Measurements from ENCODE around the gene SPRR1A.
"Not testable (repeated sequence)": the region's sequence is repeated elsewhere in the genome, so short reads cannot be mapped to it uniquely, and the experiment has no call there.

The SPRR1A gene

GRCh38 chr1:152976688-152977087 lies 7.2 kb upstream of the SPRR1A start:
- DNase-seq, result no peak

GRCh38 chr1:152977614-152978013 lies 6.3 kb upstream of the SPRR1A start:
- DNase-seq, result no peak

GRCh38 chr1:152980676-152981075 lies 3.2 kb upstream of the SPRR1A start:
- DNase-seq, result no peak

DNA sequence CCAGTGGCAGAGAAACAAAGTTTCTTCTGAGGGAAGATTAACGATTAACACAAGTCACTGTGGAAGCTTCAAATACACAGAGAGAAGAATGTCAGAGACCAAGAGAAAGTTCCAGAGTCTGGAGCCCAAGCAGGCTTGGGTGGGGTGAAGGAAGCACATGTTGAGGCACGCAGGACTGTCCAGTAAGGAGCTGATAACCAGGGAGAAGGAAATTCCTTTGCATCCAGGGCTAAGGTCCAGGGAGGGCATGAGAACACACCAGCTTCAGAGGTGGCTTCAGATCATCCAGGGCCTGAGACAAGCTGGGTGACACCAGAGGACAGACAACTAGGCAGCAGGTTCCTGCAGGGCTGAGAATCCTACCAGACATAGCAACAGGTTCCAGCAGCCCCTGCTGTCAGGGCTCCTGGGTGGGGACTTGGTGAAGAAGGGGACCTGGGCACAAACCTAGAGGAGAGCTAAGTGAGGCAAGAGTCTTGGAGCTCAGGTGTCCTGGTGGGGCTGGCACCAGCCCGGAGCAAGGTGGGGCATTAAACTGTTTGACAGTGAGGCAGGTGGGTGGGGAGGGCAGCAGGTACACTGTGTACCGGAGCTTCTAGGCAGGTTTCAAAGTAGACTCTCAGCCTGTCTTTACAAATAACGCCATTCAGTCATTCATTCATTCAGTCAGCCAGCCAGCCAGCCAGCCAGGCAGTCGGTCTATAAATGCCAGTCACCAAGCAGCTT lies 2.6 kb upstream of the SPRR1A start:
- no peak for DNase-seq

DNA sequence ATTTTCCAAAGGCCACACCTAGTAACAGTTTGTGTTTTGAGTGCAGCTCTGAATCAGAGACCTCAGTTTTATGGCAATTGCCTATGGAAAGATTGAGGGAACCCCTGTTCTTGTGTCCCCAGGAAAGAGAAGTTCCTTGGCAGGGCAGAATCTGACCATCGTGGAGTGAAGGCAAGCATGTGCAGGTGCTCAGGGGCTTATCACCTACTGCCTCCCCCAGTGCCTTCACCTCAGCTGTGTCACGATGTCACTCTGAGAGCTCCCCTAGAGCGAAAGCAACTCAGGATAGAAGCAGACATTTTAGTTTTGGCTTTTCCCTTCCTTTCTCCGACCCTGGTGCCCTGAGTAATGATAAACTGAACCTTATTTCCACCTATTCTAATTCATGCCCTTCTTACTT lies 1.8 kb upstream of the SPRR1A start:
- DNase-seq, result no peak

DNA sequence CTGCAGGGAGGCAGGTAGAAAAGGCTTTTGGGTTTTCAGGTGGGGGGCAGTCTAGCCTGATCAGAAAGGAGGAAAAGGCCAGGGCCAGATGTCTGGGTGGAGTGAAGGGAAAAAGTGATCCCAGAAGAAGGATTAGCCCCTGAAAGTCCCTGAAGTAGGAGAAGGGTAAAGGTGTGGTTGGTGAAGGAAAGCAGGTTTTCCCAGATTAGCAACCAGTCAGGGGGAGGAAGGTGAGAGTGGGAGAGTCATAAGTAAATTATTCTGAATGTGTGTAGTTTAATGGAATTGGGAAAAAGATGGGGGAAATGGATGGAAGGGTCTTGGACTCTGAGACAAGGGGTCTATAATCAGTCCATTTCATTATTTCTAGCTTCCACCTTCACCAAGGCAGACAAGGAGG lies 647 bp upstream of the SPRR1A start:
- DNase-seq, result no peak

DNA sequence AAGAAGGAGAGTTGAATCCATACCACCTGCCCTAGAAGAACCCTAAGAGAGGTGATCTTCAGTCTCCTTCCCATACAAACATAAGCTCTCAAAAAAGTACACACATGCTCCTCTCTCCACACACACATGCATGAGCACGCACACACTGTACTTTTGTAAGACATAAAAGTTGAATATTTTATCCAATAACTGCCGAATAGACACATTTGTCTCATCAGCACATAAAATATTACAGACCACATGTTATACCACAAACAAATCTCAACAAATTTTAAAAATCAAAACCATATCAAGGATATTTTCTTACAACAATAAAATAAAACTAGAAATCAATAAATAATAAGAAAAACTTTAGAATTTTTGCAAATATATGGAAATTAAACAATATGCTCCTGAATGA lies 2.7 kb downstream of the SPRR1A start:
- DNase-seq, result no peak

- no peak for DNase-seq
Measured at GRCh38 chr1:152993186-152993585, 9.3 kb downstream of the SPRR1A start.

GRCh38 chr1:152995842-152996241 lies 12.0 kb downstream of the SPRR1A start:
- no peak for DNase-seq

DNA sequence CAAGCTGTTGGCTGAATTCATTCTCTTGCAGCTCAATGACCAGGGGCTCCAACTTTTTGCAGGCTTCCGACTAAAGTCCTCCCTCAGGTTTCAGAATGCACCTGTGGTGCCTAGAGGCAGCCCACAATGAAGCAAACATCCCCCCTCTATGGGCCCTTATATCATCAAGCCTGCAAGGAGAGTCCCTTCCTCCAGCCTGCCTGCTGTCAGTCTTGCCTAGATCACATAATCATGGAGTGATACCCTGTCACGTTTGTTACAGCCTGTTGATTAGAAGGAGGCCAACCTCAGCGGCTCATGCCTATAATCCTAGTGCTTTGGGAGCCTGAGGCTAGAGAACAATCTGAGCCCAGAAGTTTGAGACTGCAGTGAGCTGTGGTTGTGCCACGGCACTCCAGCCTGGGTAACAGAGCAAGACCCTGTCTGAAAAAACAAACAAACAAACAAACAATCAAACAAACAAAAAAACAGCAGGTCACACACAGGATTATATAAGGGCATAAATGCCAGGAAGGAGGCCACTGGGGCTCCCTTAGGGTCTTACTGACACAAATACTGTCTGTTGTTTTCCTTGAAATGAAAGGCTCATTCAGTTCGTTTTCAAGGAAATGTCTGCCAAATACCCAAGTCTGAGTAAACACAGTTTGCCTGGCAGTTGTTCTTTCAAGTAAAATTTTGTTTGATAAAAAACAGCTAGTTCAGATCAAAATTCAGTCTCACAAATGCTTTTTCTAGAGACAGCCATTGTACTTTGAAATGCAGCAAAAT lies 12.9 kb downstream of the SPRR1A start:
- DNase-seq, result no peak

- no peak for DNase-seq
Measured at GRCh38 chr1:152997901-152998300, 14.0 kb downstream of the SPRR1A start.

- no peak for DNase-seq
Measured at GRCh38 chr1:152998476-152998875, 14.6 kb downstream of the SPRR1A start.

DNA sequence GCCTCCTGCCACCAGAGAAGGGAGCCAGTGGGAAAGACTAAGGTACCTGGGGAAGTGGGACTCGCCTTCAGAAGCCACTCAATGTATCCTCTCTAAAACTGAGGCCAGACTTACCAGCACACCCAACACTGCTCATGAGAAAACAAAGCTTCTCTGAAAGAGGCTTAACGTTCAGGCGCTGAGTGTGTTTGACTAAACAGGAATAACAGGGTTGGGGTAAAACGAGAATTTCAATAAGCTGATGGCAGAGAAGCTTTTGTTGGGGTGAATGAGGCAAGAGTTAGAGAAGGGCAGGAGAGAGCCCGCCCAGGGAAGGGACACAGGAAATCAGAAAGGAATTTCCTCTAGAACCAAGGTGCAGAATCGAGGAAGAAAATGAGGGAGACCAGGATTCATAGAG lies 15.9 kb downstream of the SPRR1A start:
- no peak for DNase-seq

DNA sequence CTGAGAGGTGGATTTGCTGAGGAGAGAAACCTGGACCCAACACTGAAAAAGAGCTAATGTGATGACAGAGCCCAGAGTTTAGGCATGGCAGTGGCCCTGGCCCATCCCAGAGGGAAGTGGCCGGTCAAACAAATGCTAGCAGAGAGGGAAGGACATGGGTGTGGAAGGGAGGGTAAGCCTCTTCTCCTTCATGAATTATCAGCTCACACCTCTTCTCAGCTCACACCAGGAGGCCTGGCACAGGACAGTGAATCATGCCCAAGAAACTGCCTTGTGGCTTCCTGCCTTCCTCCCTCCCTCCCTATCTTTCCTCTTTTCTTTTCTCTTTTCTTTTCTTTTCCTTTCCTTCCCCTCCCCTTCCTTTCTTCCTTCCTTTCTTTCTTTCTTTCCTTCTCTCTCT lies 16.4 kb downstream of the SPRR1A start:
- no peak for DNase-seq

GRCh38 chr1:153001382-153001781 lies 17.5 kb downstream of the SPRR1A start, which contains the start of gene SPRR3:
Gene SPRR3, plus strand, starts transcription at chr1:153001749. Its CDS starts 1,272 bp downstream, at chr1:153003021.
- peak; percentile 6 for DNase-seq

DNA sequence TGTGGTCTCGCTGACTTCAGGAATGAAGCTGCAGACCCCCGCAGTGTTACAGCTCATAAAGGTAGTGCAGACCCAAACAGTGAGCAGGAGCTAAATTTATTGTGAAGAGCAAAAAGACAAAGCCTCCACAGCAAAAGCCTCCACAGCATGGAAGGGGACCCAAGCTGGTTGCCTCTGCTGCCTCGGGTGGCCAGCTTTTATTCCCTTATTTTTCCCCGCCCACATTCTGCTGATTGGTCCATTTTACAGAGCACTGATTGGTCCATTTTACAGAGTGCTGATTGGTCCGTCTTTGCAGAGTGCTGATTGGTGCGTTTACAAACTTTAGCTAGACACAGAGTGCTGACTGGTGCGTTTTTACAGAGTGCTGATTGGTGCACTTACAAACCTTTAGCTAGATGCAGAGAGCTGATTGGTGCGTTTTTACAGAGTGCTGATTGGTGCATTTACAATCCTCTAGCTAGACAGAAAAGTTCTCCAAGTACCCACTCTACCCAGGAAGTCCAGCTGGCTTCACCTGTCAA lies 27.4 kb downstream of the SPRR1A start:
- not testable (repeated sequence) for DNase-seq

GRCh38 chr1:153021829-153022228 lies 37.9 kb downstream of the SPRR1A start:
- DNase-seq, result not testable (repeated sequence)

- DNase-seq, result peak; percentile 11
Measured at GRCh38 chr1:153022340-153022739, 38.5 kb downstream of the SPRR1A start.

GRCh38 chr1:153023109-153023508 lies 39.2 kb downstream of the SPRR1A start:
- DNase-seq, result no peak

- no peak for DNase-seq
Measured at GRCh38 chr1:153024413-153024812, 40.5 kb downstream of the SPRR1A start.

DNA sequence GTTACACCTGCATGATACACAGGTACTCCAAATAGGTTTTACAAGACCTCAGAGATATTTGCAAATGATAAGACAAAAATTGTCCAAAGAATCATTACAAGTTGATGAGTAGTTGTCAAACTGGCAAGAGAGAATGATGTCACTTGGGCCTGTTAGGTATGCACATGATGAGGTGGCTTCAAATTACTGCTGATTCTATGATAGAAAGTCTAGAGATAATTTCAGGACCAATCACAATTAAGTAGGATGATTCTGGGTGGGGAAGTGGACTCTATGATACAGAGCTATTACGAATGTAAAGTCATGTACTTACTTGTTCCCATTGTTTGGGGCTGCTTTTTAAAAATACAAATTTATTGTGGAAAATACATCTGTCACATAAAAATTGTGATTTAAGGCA lies 41.9 kb downstream of the SPRR1A start:
- no peak for DNase-seq

- DNase-seq, result no peak
Measured at GRCh38 chr1:153028766-153029165, 44.9 kb downstream of the SPRR1A start.

GRCh38 chr1:153030895-153031294 lies 47.0 kb downstream of the SPRR1A start, which contains the start of gene SPRR1B:
Gene SPRR1B, plus strand, starts transcription at chr1:153031203. Its CDS starts 1,143 bp downstream, at chr1:153032346.
- DNase-seq, result no peak

DNA sequence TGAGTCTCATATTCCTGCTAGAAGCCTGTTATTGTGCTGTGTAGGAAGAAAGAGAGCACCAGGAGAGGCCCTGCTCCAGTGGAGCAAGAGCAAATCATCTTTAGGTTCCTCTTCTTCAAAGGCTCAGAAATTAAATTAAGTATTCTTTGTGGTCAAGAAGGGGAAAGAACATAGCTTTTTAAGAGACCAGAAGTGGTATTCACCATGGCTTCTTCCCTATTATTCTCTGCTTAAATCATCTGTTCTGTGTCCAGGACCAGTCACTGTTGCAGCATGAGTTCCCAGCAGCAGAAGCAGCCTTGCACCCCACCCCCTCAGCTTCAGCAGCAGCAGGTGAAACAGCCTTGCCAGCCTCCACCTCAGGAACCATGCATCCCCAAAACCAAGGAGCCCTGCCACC lies 48.2 kb downstream of the SPRR1A start:
- DNase-seq, result peak; percentile 6
